ENCODE results near the gene AFF3. TPM values are rescaled to one million over a fixed set of nuclear protein-coding genes. Genes with fewer than 3 reads are reported as not detected.

AFF3 gene
- total and polyA plus RNA-seq, 2 experiments from 2014 or later = 7.3 to 7.8 TPM

GRCh38 chr2:100062336-100062735 lies 80.1 kb downstream of the AFF3 start:
- Histone ChIP-seq H3K79me2 (peaks cover 4% of the 10 kb centered on the region), H3K4me3 (no peak overlapping the region), H3K4me2 (no peak overlapping the region), H4K20me1 (ENCODE audit: insufficient read depth, poor library complexity, severe bottlenecking) (no peaks in the 10 kb centered on the region), H3K27ac (no peak overlapping the region), H3K27me3 (no peaks in the 10 kb centered on the region), H3K36me3 (replicated peaks; ENCODE audit: insufficient read depth, low read depth) (no peaks in the 10 kb centered on the region), H3K4me1 (ENCODE audit: insufficient read depth) (peaks cover 10% of the 10 kb centered on the region), H3K9me2 (replicated peaks; ENCODE audit: insufficient read depth) (no peaks in the 10 kb centered on the region), H3K9me3 (ENCODE audit: low read depth) (no peaks in the 10 kb centered on the region), H2AFZ (no peak overlapping the region)
- DNase-seq (ENCODE audit: low spot score) = no peak
- 95% methylated on average over 5 of the region's 5 CpGs for WGBS (ENCODE audit: low lambda C conversion rate, missing lambda C conversion rate)
- TF ChIP-seq EZH2phosphoT487 (IDR thresholded peaks at IDR 0.05; ENCODE audit: low read depth, severe bottlenecking, unreplicated experiment) (no peak), EZH2 (IDR thresholded peaks at IDR 0.05; ENCODE audit: borderline replicate concordance) (no peak), CTCF (IDR thresholded peaks at IDR 0.05; ENCODE audit: poor library complexity) (no peak)

- no peaks in the 10 kb centered on the region for H3K36me3 ChIP-seq (replicated peaks; ENCODE audit: insufficient read depth, low read depth)
- H4K20me1 ChIP-seq (ENCODE audit: insufficient read depth, poor library complexity, severe bottlenecking) = no peaks in the 10 kb centered on the region
- 91% methylated on average over 4 of the region's 4 CpGs for WGBS (ENCODE audit: low lambda C conversion rate, missing lambda C conversion rate)
- no peaks in the 10 kb centered on the region for H3K27me3 ChIP-seq
- TF ChIP-seq CTCF (IDR thresholded peaks at IDR 0.05; ENCODE audit: poor library complexity) (no peak), EZH2 (IDR thresholded peaks at IDR 0.05; ENCODE audit: borderline replicate concordance) (no peak), EZH2phosphoT487 (IDR thresholded peaks at IDR 0.05; ENCODE audit: low read depth, severe bottlenecking, unreplicated experiment) (no peak)
- no peak overlapping the region for H2AFZ ChIP-seq
- peaks cover 4% of the 10 kb centered on the region for H3K79me2 ChIP-seq
- no peak for DNase-seq (ENCODE audit: low spot score)
- H3K27ac ChIP-seq = no peak overlapping the region
- no peaks in the 10 kb centered on the region for H3K9me2 ChIP-seq (replicated peaks; ENCODE audit: insufficient read depth)
- peaks cover 2% of the 10 kb centered on the region for H3K4me1 ChIP-seq (ENCODE audit: insufficient read depth)
- no peak overlapping the region for H3K4me2 ChIP-seq
- H3K9me3 ChIP-seq (ENCODE audit: low read depth) = no peaks in the 10 kb centered on the region
- H3K4me3 ChIP-seq = no peak overlapping the region
These were observed 81.5 kb downstream of the AFF3 start for GRCh38 chr2:100060875-100061274.

DNA sequence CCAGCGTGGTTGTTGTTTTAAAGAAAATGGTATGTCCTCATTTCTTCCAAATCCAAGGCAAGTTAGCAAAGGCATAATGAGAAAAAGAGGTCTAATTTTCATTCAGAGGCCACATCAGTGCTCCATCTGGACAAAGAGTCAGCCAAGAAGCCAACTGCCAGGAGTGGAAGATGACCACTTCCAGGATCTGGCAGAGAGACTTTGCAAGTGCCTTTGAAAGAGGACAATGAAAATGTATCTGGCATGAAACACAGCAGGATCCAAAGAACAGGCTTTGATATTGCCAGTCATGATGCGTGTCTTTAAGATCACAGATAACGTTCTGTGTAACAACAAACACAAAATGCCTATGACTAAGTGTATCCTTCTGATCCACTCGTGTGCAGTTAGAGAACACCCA lies 82.8 kb downstream of the AFF3 start:
- no peaks in the 10 kb centered on the region for H3K36me3 ChIP-seq (replicated peaks; ENCODE audit: insufficient read depth, low read depth)
- no peak overlapping the region for H3K4me2 ChIP-seq
- H3K79me2 ChIP-seq = peaks cover 4% of the 10 kb centered on the region
- H3K27ac ChIP-seq = no peak overlapping the region
- H3K9me2 ChIP-seq (replicated peaks; ENCODE audit: insufficient read depth) = no peaks in the 10 kb centered on the region
- H3K9me3 ChIP-seq (ENCODE audit: low read depth) = no peaks in the 10 kb centered on the region
- WGBS (ENCODE audit: low lambda C conversion rate, missing lambda C conversion rate) = 87% methylated on average over 4 of the region's 4 CpGs
- no peaks in the 10 kb centered on the region for H4K20me1 ChIP-seq (ENCODE audit: insufficient read depth, poor library complexity, severe bottlenecking)
- H3K27me3 ChIP-seq = no peaks in the 10 kb centered on the region
- DNase-seq (ENCODE audit: low spot score) = no peak
- TF ChIP-seq EZH2phosphoT487 (IDR thresholded peaks at IDR 0.05; ENCODE audit: low read depth, severe bottlenecking, unreplicated experiment) = no peak
- no peak for TF ChIP-seq CTCF (IDR thresholded peaks at IDR 0.05; ENCODE audit: poor library complexity)
- no peak for TF ChIP-seq EZH2 (IDR thresholded peaks at IDR 0.05; ENCODE audit: borderline replicate concordance)
- peaks cover 5% of the 10 kb centered on the region for H3K4me1 ChIP-seq (ENCODE audit: insufficient read depth)
- H3K4me3 ChIP-seq = no peak overlapping the region
- no peak overlapping the region for H2AFZ ChIP-seq

- no peaks in the 10 kb centered on the region for H3K9me2 ChIP-seq (replicated peaks; ENCODE audit: insufficient read depth)
- no peaks in the 10 kb centered on the region for H4K20me1 ChIP-seq (ENCODE audit: insufficient read depth, poor library complexity, severe bottlenecking)
- no peak for TF ChIP-seq EZH2phosphoT487 (IDR thresholded peaks at IDR 0.05; ENCODE audit: low read depth, severe bottlenecking, unreplicated experiment)
- TF ChIP-seq CTCF (IDR thresholded peaks at IDR 0.05; ENCODE audit: poor library complexity) = no peak
- TF ChIP-seq EZH2 (IDR thresholded peaks at IDR 0.05; ENCODE audit: borderline replicate concordance) = no peak
- H3K9me3 ChIP-seq (ENCODE audit: low read depth) = no peaks in the 10 kb centered on the region
- no peaks in the 10 kb centered on the region for H3K36me3 ChIP-seq (replicated peaks; ENCODE audit: insufficient read depth, low read depth)
- no peak overlapping the region for H3K4me2 ChIP-seq
- peaks cover 5% of the 10 kb centered on the region for H3K4me1 ChIP-seq (ENCODE audit: insufficient read depth)
- DNase-seq (ENCODE audit: low spot score) = no peak
- H3K79me2 ChIP-seq = no peaks in the 10 kb centered on the region
- H2AFZ ChIP-seq = no peak overlapping the region
- no peak overlapping the region for H3K4me3 ChIP-seq
- no peak overlapping the region for H3K27ac ChIP-seq
- no peaks in the 10 kb centered on the region for H3K27me3 ChIP-seq
These were observed 84.5 kb downstream of the AFF3 start for GRCh38 chr2:100057901-100058261.

Data from hepatocyte (in vitro differentiated cells).